ENCODE measurements around the gene ACSBG1. TPM values are rescaled to one million over a fixed set of nuclear protein-coding genes. Genes with fewer than 3 reads are reported as not detected.

ACSBG1 gene
- total RNA-seq, 4 donors from 2014 or later = 0.67 to 6.4 (median 1.9) TPM

- no peak for ATAC-seq
- TF ChIP-seq EP300 (IDR thresholded peaks at IDR 0.05) (no peak), POLR2A (IDR thresholded peaks at IDR 0.05) (no peak), POLR2AphosphoS5 (IDR thresholded peaks at IDR 0.05) (no peak)
- no peaks in the 10 kb centered on the region for H3K36me3 ChIP-seq
- no peaks in the 10 kb centered on the region for H3K9me3 ChIP-seq
- WGBS, 2 donors (ENCODE audit: low coverage in 1 of 2) = 69 to 80% methylated on average over 5 to 7 of the region's 7 CpGs
- no peaks in the 10 kb centered on the region for H3K27me3 ChIP-seq
- H3K27ac ChIP-seq = no peak overlapping the region
- no peaks in the 10 kb centered on the region for H3K4me1 ChIP-seq
- no peak overlapping the region for H3K4me3 ChIP-seq
Observed at GRCh38 chr15:78197632-78198031, 36.7 kb downstream of the ACSBG1 start.

- no peaks in the 10 kb centered on the region for H3K4me1 ChIP-seq
- no peaks in the 10 kb centered on the region for H3K9me3 ChIP-seq
- H3K4me3 ChIP-seq = no peak overlapping the region
- H3K36me3 ChIP-seq = no peaks in the 10 kb centered on the region
- peak; percentile 41 for ATAC-seq
- no peaks in the 10 kb centered on the region for H3K27me3 ChIP-seq
- no peak overlapping the region for H3K27ac ChIP-seq
- TF ChIP-seq POLR2AphosphoS5 (IDR thresholded peaks at IDR 0.05) (no peak), CTCF (IDR thresholded peaks at IDR 0.05) (peak in 3 of 4 experiments; percentile 50 to 67 (median 54)), POLR2A (IDR thresholded peaks at IDR 0.05) (no peak), EP300 (IDR thresholded peaks at IDR 0.05) (no peak)
- 6 to 66% methylated on average over 2 to 4 of the region's 7 CpGs for WGBS, 2 donors (ENCODE audit: low coverage in 1 of 2)
Observed at GRCh38 chr15:78195735-78196201, 38.6 kb downstream of the ACSBG1 start.

- ATAC-seq = no peak
- no peak for TF ChIP-seq POLR2AphosphoS5 (IDR thresholded peaks at IDR 0.05)
- TF ChIP-seq POLR2A (IDR thresholded peaks at IDR 0.05) = no peak
- TF ChIP-seq EP300 (IDR thresholded peaks at IDR 0.05) = no peak
- TF ChIP-seq CTCF (IDR thresholded peaks at IDR 0.05) = no peak
- Histone ChIP-seq H3K4me1 (no peaks in the 10 kb centered on the region), H3K27ac (no peak overlapping the region), H3K27me3 (no peaks in the 10 kb centered on the region), H3K9me3 (no peaks in the 10 kb centered on the region), H3K36me3 (no peaks in the 10 kb centered on the region), H3K4me3 (no peak overlapping the region)
- WGBS, 2 donors (ENCODE audit: low coverage in 1 of 2) = no CpG with 5 or more reads among the region's 15 CpGs
Observed at GRCh38 chr15:78194568-78194925, 39.8 kb downstream of the ACSBG1 start.

- ATAC-seq = no peak
- WGBS, 2 donors (ENCODE audit: low coverage in 1 of 2) = 100% methylated on average over 1 of the region's 15 CpGs; no CpG with 5 or more reads in 1 of the 2 donors
- no peak overlapping the region for H3K4me3 ChIP-seq
- H3K9me3 ChIP-seq = no peaks in the 10 kb centered on the region
- TF ChIP-seq EP300 (IDR thresholded peaks at IDR 0.05) = no peak
- no peak for TF ChIP-seq CTCF (IDR thresholded peaks at IDR 0.05)
- no peak for TF ChIP-seq POLR2A (IDR thresholded peaks at IDR 0.05)
- no peak for TF ChIP-seq POLR2AphosphoS5 (IDR thresholded peaks at IDR 0.05)
- H3K36me3 ChIP-seq = no peaks in the 10 kb centered on the region
- H3K27me3 ChIP-seq = no peaks in the 10 kb centered on the region
- H3K4me1 ChIP-seq = no peaks in the 10 kb centered on the region
- H3K27ac ChIP-seq = no peak overlapping the region
Observed at GRCh38 chr15:78193731-78194567, 40.4 kb downstream of the ACSBG1 start.

- no peaks in the 10 kb centered on the region for H3K9me3 ChIP-seq
- no peaks in the 10 kb centered on the region for H3K27me3 ChIP-seq
- H3K4me3 ChIP-seq = no peak overlapping the region
- no peak for ATAC-seq
- no peaks in the 10 kb centered on the region for H3K36me3 ChIP-seq
- TF ChIP-seq CTCF (IDR thresholded peaks at IDR 0.05) = no peak
- no peak for TF ChIP-seq POLR2A (IDR thresholded peaks at IDR 0.05)
- no peak for TF ChIP-seq POLR2AphosphoS5 (IDR thresholded peaks at IDR 0.05)
- TF ChIP-seq EP300 (IDR thresholded peaks at IDR 0.05) = no peak
- no peaks in the 10 kb centered on the region for H3K4me1 ChIP-seq
- 90% methylated on average over 3 of the region's 10 CpGs; no CpG with 5 or more reads in 1 of the 2 donors for WGBS, 2 donors (ENCODE audit: low coverage in 1 of 2)
- no peak overlapping the region for H3K27ac ChIP-seq
Observed at GRCh38 chr15:78192826-78193594, 41.4 kb downstream of the ACSBG1 start.

Data from gastroesophageal sphincter (tissue), 4 donors.